ENCODE results near the gene ZNF738. TPM values are rescaled to one million over a fixed set of nuclear protein-coding genes. Genes with fewer than 3 reads are reported as not detected.
A peak's percentile ranks its signal among the peaks of the same experiment; 100 is the strongest.

The ZNF738 gene
- total and polyA plus RNA-seq, 2 donors (not counting 1 experiment from before 2014, with no cell fraction given), result 3.8 to 4.9 TPM

DNA sequence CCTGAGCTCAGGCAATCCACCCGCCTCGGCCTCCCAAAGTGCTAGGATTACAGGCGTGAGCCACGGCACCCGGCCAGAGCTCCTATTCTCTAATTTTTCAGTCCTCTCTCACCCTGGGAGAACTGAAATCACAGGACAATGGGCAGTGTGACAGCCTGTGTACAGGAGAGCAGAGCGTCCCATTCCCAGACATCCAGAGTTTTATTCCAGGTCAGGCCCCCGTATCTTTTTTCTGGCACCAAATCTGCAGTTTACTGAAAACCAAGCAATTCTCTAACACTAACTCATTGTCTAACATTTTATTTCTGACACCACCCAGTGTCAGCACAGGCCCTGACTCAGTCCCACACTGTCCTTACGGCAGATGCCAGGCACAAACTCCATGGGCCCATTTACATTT, 36.3 kb upstream of the ZNF738 start:
- TF ChIP-seq, protein P1, sequence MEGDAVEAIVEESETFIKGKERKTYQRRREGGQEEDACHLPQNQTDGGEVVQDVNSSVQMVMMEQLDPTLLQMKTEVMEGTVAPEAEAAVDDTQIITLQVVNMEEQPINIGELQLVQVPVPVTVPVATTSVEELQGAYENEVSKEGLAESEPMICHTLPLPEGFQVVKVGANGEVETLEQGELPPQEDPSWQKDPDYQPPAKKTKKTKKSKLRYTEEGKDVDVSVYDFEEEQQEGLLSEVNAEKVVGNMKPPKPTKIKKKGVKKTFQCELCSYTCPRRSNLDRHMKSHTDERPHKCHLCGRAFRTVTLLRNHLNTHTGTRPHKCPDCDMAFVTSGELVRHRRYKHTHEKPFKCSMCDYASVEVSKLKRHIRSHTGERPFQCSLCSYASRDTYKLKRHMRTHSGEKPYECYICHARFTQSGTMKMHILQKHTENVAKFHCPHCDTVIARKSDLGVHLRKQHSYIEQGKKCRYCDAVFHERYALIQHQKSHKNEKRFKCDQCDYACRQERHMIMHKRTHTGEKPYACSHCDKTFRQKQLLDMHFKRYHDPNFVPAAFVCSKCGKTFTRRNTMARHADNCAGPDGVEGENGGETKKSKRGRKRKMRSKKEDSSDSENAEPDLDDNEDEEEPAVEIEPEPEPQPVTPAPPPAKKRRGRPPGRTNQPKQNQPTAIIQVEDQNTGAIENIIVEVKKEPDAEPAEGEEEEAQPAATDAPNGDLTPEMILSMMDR (conservative IDR thresholded peaks at IDR 0.05 in 1 of 2, IDR thresholded peaks at IDR 0.05 in 1 of 2; ENCODE audit: low read depth in 1 of 2, low read length in 2 of 2), result no peak
- no peak for TF ChIP-seq EZH2 (IDR thresholded peaks at IDR 0.05; ENCODE audit: low read length, missing control alignments)
- H3K4me3 ChIP-seq (replicated peaks in 1 of 4; ENCODE audit: control extremely low read depth in 1 of 4, insufficient read depth in 1 of 4, low read depth in 3 of 4, low read length in 4 of 4), result no peak overlapping the region
- H3K9ac ChIP-seq (ENCODE audit: insufficient read depth, low read length), result no peak overlapping the region
- no peak overlapping the region for H3K4me2 ChIP-seq (ENCODE audit: extremely low read depth, insufficient read depth, low read length)
- H3K79me2 ChIP-seq (ENCODE audit: control insufficient read depth, insufficient read depth, low read length), result peaks cover 34% of the 10 kb centered on the region
- DNase-seq (ENCODE audit: low read depth in 2 of 2), result peak in 1 of 2 donors; percentile 71
- H3K27me3 ChIP-seq (ENCODE audit: control insufficient read depth, insufficient read depth, low read length), result no peaks in the 10 kb centered on the region
- no peaks in the 10 kb centered on the region for H3K9me3 ChIP-seq (ENCODE audit: control insufficient read depth, insufficient read depth, low read depth, low read length)
- no peaks in the 10 kb centered on the region for H4K20me1 ChIP-seq (ENCODE audit: control insufficient read depth, extremely low read depth, insufficient read depth, low read length)
- H3K27ac ChIP-seq (ENCODE audit: insufficient read depth, low read length), result no peak overlapping the region
- no peaks in the 10 kb centered on the region for H3K4me1 ChIP-seq (ENCODE audit: control insufficient read depth, extremely low read depth, insufficient read depth, low read length)
- no peaks in the 10 kb centered on the region for H3K36me3 ChIP-seq (ENCODE audit: control insufficient read depth, insufficient read depth, low read length)
- no peak overlapping the region for H2AFZ ChIP-seq (ENCODE audit: low read length)

- Histone ChIP-seq H3K4me3 (replicated peaks in 1 of 4; ENCODE audit: control extremely low read depth in 1 of 4, insufficient read depth in 1 of 4, low read depth in 3 of 4, low read length in 4 of 4) (no peak overlapping the region), H2AFZ (ENCODE audit: low read length) (no peak overlapping the region), H3K27me3 (ENCODE audit: control insufficient read depth, insufficient read depth, low read length) (no peaks in the 10 kb centered on the region), H3K4me1 (ENCODE audit: control insufficient read depth, extremely low read depth, insufficient read depth, low read length) (no peaks in the 10 kb centered on the region), H3K79me2 (ENCODE audit: control insufficient read depth, insufficient read depth, low read length) (peaks cover 34% of the 10 kb centered on the region), H3K27ac (ENCODE audit: insufficient read depth, low read length) (no peak overlapping the region), H3K4me2 (ENCODE audit: extremely low read depth, insufficient read depth, low read length) (no peak overlapping the region), H3K36me3 (ENCODE audit: control insufficient read depth, insufficient read depth, low read length) (no peaks in the 10 kb centered on the region), H3K9ac (ENCODE audit: insufficient read depth, low read length) (no peak overlapping the region), H4K20me1 (ENCODE audit: control insufficient read depth, extremely low read depth, insufficient read depth, low read length) (no peaks in the 10 kb centered on the region), H3K9me3 (ENCODE audit: control insufficient read depth, insufficient read depth, low read depth, low read length) (no peaks in the 10 kb centered on the region)
- no peak for TF ChIP-seq EZH2 (IDR thresholded peaks at IDR 0.05; ENCODE audit: low read length, missing control alignments)
- TF ChIP-seq, protein P1 (conservative IDR thresholded peaks at IDR 0.05 in 1 of 2, IDR thresholded peaks at IDR 0.05 in 1 of 2; ENCODE audit: low read depth in 1 of 2, low read length in 2 of 2), result no peak
- peak in 1 of 2 donors; percentile 2 for DNase-seq (ENCODE audit: low read depth in 2 of 2)
Measured at GRCh38 chr19:21323000-21323399, 35.8 kb upstream of the ZNF738 start.

- Histone ChIP-seq H3K4me1 (ENCODE audit: control insufficient read depth, extremely low read depth, insufficient read depth, low read length) (no peaks in the 10 kb centered on the region), H3K9ac (ENCODE audit: insufficient read depth, low read length) (no peak overlapping the region), H3K36me3 (ENCODE audit: control insufficient read depth, insufficient read depth, low read length) (no peaks in the 10 kb centered on the region), H2AFZ (ENCODE audit: low read length) (no peak overlapping the region), H3K27ac (ENCODE audit: insufficient read depth, low read length) (no peak overlapping the region), H3K79me2 (ENCODE audit: control insufficient read depth, insufficient read depth, low read length) (peaks cover 30% of the 10 kb centered on the region), H3K4me2 (ENCODE audit: extremely low read depth, insufficient read depth, low read length) (no peak overlapping the region), H3K4me3 (replicated peaks in 1 of 4; ENCODE audit: control extremely low read depth in 1 of 4, insufficient read depth in 1 of 4, low read depth in 3 of 4, low read length in 4 of 4) (no peak overlapping the region), H4K20me1 (ENCODE audit: control insufficient read depth, extremely low read depth, insufficient read depth, low read length) (no peaks in the 10 kb centered on the region), H3K27me3 (ENCODE audit: control insufficient read depth, insufficient read depth, low read length) (no peaks in the 10 kb centered on the region), H3K9me3 (ENCODE audit: control insufficient read depth, insufficient read depth, low read depth, low read length) (no peaks in the 10 kb centered on the region)
- TF ChIP-seq, protein P1 (conservative IDR thresholded peaks at IDR 0.05 in 1 of 2, IDR thresholded peaks at IDR 0.05 in 1 of 2; ENCODE audit: low read depth in 1 of 2, low read length in 2 of 2), result no peak
- TF ChIP-seq EZH2 (IDR thresholded peaks at IDR 0.05; ENCODE audit: low read length, missing control alignments), result no peak
- no peak for DNase-seq (ENCODE audit: low read depth in 2 of 2)
Measured at GRCh38 chr19:21326169-21326568, 32.6 kb upstream of the ZNF738 start.

All from fibroblast of lung (primary cell).